CD4-positive, alpha-beta memory T cell (primary cell): Measurements from ENCODE around the gene DNM2. TPM values are rescaled to one million over a fixed set of nuclear protein-coding genes. Genes with fewer than 3 reads are reported as not detected.

Source experiments
- CTCF ChIA-PET: fragments of 350-600 bp; sonication (Branson Sonifier 250); formaldehyde crosslinking; loops from one replicate; lab custom pipeline; 2021; ENCODE audit warnings: inconsistent platforms; ENCODE audit not compliant: partially characterized antibody; lab: Charles Lee
- POLR2A ChIA-PET: fragments of 350-600 bp; sonication (Branson Sonifier 250); formaldehyde crosslinking; loops from one replicate; lab custom pipeline; 2021; ENCODE audit not compliant: partially characterized antibody; lab: Charles Lee
- DNase-seq, 5 donors: peaks; one replicate each; pipeline versions ENCODE4 v3.0.0 to v3.0.0-alpha.2; 2020 to 2022; ENCODE audit warnings: mixed read lengths in 1 of 5
- H3K27ac ChIP-seq: one replicate; pipeline ENCODE4 v1.7.0; 2013; ENCODE audit warnings: low read depth, low read length
- H3K27me3 ChIP-seq: 2 replicates; pipeline ENCODE4 v1.7.0; 2013; ENCODE audit warnings: mild to moderate bottlenecking, low read length, moderate library complexity; ENCODE audit not compliant: insufficient read depth
- H3K36me3 ChIP-seq: 2 replicates; pipeline ENCODE4 v1.7.0; 2013; ENCODE audit warnings: mild to moderate bottlenecking, low read length, moderate library complexity; ENCODE audit not compliant: insufficient read depth
- H3K4me1 ChIP-seq: 2 replicates; pipeline ENCODE4 v1.7.0; 2013; ENCODE audit warnings: mild to moderate bottlenecking, low read length, moderate library complexity; ENCODE audit not compliant: insufficient read depth
- H3K4me3 ChIP-seq, 2 donors: one replicate each; pipeline ENCODE4 v1.7.0; 2013; ENCODE audit warnings: low read length in 2 of 2, mild to moderate bottlenecking in 1 of 2
- H3K9me3 ChIP-seq, 2 donors: one replicate each; pipeline ENCODE4 v1.7.0; 2013; ENCODE audit warnings: low read length in 2 of 2, control low read depth in 1 of 2; ENCODE audit not compliant: control insufficient read depth in 1 of 2
- H3K27ac Mint-ChIP-seq, 7 donors: one replicate each; pipeline ENCODE4 v1.8.0; 2020 to 2021; ENCODE audit warnings: mixed read lengths in 7 of 7, mild to moderate bottlenecking in 6 of 7, inconsistent platforms in 3 of 7, moderate library complexity in 3 of 7
- H3K27me3 Mint-ChIP-seq, 2 donors: one replicate each; pipeline ENCODE4 v1.8.0; 2020 to 2021; ENCODE audit warnings: mixed read lengths in 2 of 2
- H3K36me3 Mint-ChIP-seq, 2 donors: one replicate each; pipeline ENCODE4 v1.8.0; 2020 to 2021; ENCODE audit warnings: mixed read lengths in 2 of 2, inconsistent platforms in 1 of 2, mild to moderate bottlenecking in 1 of 2
- H3K4me1 Mint-ChIP-seq, 4 donors: one replicate each; pipeline ENCODE4 v1.8.0; 2020 to 2021; ENCODE audit warnings: mixed read lengths in 4 of 4, mild to moderate bottlenecking in 1 of 4
- H3K4me3 Mint-ChIP-seq, 8 donors: one replicate each; pipeline ENCODE4 v1.8.0; 2020 to 2021; ENCODE audit warnings: mixed read lengths in 8 of 8, mild to moderate bottlenecking in 7 of 8, moderate library complexity in 6 of 8, inconsistent platforms in 3 of 8
- H3K9me3 Mint-ChIP-seq, 8 donors: one replicate each; pipeline ENCODE4 v1.8.0; 2020 to 2021; ENCODE audit warnings: mixed read lengths in 8 of 8, mild to moderate bottlenecking in 5 of 8, inconsistent platforms in 3 of 8, moderate library complexity in 1 of 8
- intact Hi-C: fragments of 100-400 bp; cut with micrococcal nuclease; formaldehyde crosslinking; loops from one replicate; pipeline ENCODE4 v1.15.1; 2023
- polyA plus RNA-seq, 2 donors: library from polyadenylated mRNA; unstranded; fragments of 300-500 nt; fragmentation: Illumina TruSeq; gene quantifications; one replicate each; pipeline ENCODE4 v1.2.3, GENCODE V29; 2021
- total RNA-seq, 2 experiments: library from RNA; stranded (reverse); gene quantifications; one replicate each; pipeline ENCODE4 v1.2.3, GENCODE V29; 2021

The DNM2 gene
- total and polyA plus RNA-seq, 4 experiments from 2014 or later: 46.3 to 272 (median 174) TPM

DNA sequence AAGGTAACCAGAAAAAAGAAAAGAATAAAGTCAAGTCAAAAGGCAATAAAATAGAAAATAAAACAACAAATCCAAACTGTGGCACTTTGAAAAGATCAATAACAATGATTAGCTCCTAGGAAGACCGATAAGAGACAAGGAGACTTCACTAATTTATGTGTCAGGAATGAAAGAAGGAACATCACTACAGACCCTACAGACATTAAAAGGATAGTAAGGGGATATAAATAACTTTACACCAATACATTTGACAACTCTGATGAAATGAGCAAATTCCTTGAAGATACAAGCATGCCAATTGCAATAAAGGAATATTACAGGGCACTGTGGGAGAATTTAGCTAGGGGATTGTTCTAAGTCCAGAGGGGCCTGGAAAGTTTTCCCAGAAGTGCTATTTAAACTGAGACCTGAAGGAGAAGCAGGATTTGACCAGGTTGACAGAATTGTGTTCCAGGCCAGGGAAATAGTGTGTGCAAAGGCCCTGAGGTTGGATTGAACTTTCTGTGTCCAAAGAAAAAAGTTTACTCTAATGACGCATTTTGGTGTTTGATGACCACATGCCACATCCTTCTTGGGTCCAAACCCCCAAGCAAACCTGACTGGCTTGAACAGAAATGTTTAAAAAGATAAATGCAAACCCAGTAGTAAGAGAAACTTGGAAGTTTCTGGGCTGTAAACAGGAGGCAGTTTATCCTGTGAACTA is 128.8 kb downstream of the DNM2 start:
- peaks cover 0 to 5% of the 10 kb centered on the region in 2 donors for H3K9me3 ChIP-seq
- H3K4me1 ChIP-seq: no peaks in the 10 kb centered on the region
- Mint-ChIP-seq H3K4me3 (no peak overlapping the region), H3K27ac (no peak overlapping the region), H3K9me3 (peaks cover 2 to 20% (median 10%) of the 10 kb centered on the region in 8 donors), H3K4me1 (peaks cover 0 to 4% (median 2%) of the 10 kb centered on the region in 4 donors), H3K36me3 (peaks cover 0 to 5% of the 10 kb centered on the region in 2 donors), H3K27me3 (peaks cover 0 to 2% of the 10 kb centered on the region in 2 donors)
- no peaks in the 10 kb centered on the region for H3K27me3 ChIP-seq
- intact Hi-C loops: no loop called here
- no peak overlapping the region for H3K4me3 ChIP-seq
- no peak for DNase-seq
- H3K27ac ChIP-seq: no peak overlapping the region
- CTCF ChIA-PET: interaction anchor here (0.8 to 3.2 kb wide), 5 partner anchors 10 to 130 kb away, joined by 3 to 17 read pairs (median 5); partner anchors contain the start of genes DNM2 and TMED1
- POLR2A ChIA-PET: interaction anchor here (0.6 kb wide), 1 partner anchor 11 kb away, joined by 3 read pairs; the partner anchor contains the start of gene TMED1
- no peaks in the 10 kb centered on the region for H3K36me3 ChIP-seq

DNA sequence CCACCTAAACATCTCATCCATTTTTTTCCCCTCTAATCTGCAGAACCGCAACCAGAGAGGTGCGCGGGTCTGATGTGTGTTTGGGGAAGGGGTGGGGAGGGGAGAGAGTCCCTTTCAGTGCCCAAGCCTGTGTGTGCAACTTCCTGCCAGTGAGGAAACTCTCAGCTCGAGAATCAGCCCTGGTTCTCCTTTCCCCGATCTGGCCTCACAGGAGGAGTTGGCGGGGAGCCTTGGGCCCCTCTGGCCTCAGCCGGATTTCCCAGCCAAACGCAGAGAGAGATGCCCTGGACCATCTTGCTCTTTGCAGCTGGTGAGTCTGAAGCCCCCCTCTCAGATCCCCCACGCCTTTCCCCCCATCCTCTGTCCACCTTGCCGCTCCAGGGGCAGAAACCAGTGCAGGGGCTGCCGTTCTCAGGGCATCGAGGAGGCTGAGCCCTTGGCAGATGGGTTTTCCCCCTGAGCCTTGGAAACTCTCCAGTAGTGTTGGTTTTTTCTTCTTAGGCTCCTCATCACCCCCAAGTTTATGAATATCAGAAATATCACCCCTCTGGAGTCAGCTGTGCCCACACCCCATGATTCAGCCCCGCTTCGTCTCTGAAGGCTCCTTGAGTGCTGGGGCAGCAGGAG is 130.5 kb downstream of the DNM2 start, which contains the start of gene C19orf38:
Gene C19orf38 (plus strand): TSS at position 186 of the 627 bp plus-strand sequence. CDS start 94 bp downstream, at position 280.
- peaks cover 0 to 5% of the 10 kb centered on the region in 2 donors for H3K36me3 Mint-ChIP-seq
- Histone ChIP-seq H3K4me3 (no peak within 1 kb of the TSS), H3K27me3 (no peaks in the 10 kb centered on the region), H3K9me3 (peaks cover 0 to 5% of the 10 kb centered on the region in 2 donors), H3K36me3 (no peaks in the 10 kb centered on the region), H3K27ac (no peak within 1 kb of the TSS), H3K4me1 (no peaks in the 10 kb centered on the region)
- no peak for DNase-seq
- H3K27ac Mint-ChIP-seq: peak within 1 kb of the TSS in 1 of 7 donors; percentile 68
- H3K4me3 Mint-ChIP-seq: peak within 1 kb of the TSS in 3 of 8 donors; percentile 26 to 46 (median 41)
- peaks cover 0 to 2% of the 10 kb centered on the region in 2 donors for H3K27me3 Mint-ChIP-seq
- POLR2A ChIA-PET: no interaction called here
- CTCF ChIA-PET: no interaction called here
- peaks cover 0 to 4% (median 2%) of the 10 kb centered on the region in 4 donors for H3K4me1 Mint-ChIP-seq
- H3K9me3 Mint-ChIP-seq: peaks cover 2 to 18% (median 10%) of the 10 kb centered on the region in 8 donors
- intact Hi-C loops: no loop called here

DNA sequence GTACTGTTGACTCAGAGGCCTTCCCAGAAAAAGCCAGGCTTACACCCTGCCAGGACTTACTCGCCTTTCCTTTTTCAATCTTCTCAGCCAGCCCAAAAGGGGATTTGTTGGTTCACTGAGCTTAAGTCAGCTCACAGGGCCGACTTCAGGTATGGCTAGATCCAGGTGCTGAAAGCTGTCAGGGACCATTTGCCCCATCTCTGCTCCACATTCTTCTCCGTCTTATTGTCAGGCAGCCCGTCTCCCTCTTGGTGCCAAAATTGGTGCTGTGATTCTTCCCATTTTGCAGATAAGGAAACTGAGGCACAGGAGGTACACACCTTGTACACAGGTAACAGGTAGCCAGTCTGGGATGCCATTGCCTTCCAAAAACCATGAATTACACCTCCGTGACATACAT is 132.8 kb downstream of the DNM2 start:
- no peaks in the 10 kb centered on the region for H3K27me3 ChIP-seq

DNA sequence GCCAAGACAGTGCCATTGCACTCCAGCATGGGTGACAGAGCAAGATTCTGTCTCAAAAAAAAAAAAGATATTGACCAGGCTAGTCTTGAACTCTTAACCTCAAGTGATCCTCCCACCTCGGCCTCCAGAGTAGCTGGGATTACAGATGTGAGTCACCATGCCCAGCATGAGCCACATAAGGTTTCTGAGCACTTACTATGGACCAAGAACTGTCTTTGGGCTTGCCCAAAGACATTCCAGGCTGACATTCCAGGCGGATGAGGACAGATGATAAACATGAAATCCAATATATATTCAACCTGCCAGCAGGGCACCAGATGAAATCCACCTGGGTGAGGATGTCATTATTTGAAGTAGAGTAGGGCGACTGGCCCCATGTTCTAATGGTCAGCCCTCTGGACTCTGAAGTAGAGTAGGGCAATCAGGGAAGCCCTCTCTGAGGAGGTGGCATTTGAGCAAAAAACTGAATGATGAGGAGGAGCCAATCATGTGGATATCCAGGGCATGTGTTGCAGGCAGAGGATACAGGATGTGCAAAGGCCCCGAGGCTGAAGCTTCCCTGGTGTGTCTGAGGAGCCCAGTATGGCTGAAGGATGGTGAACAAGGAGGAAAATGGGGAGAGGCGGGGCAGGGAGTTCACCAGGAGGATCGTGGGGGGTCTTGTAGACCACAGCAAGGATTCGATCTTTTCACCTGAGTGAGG is 134.4 kb downstream of the DNM2 start:
- no peaks in the 10 kb centered on the region for H3K4me1 ChIP-seq
- no peaks in the 10 kb centered on the region for H3K27me3 ChIP-seq
- no peak overlapping the region for H3K4me3 Mint-ChIP-seq
- POLR2A ChIA-PET: no interaction called here
- CTCF ChIA-PET: interaction anchor here (1.5 to 5.8 kb wide), 2 partner anchors 12 to 135 kb away, joined by 3 to 45 read pairs; partner anchors contain the start of gene DNM2
- H3K9me3 ChIP-seq: no peaks in the 10 kb centered on the region
- H3K27me3 Mint-ChIP-seq: peaks cover 0 to 2% of the 10 kb centered on the region in 2 donors
- peaks cover 0 to 4% (median 1%) of the 10 kb centered on the region in 4 donors for H3K4me1 Mint-ChIP-seq
- H3K27ac ChIP-seq: no peak overlapping the region
- H3K9me3 Mint-ChIP-seq: peaks cover 0 to 2% (median 0%) of the 10 kb centered on the region in 8 donors
- H3K4me3 ChIP-seq: no peak overlapping the region
- no peaks in the 10 kb centered on the region for H3K36me3 Mint-ChIP-seq
- no peak overlapping the region for H3K27ac Mint-ChIP-seq
- no peaks in the 10 kb centered on the region for H3K36me3 ChIP-seq
- no peak for DNase-seq
- intact Hi-C loops: no loop called here

More for the DNA sequence above, 132.8 kb downstream of the DNM2 start:
- Histone ChIP-seq H3K4me3 (no peak overlapping the region), H3K27ac (no peak overlapping the region), H3K9me3 (peaks cover 0 to 5% of the 10 kb centered on the region in 2 donors), H3K4me1 (no peaks in the 10 kb centered on the region), H3K36me3 (no peaks in the 10 kb centered on the region)
- no peak for DNase-seq
- intact Hi-C loops: no loop called here
- no peak overlapping the region for H3K27ac Mint-ChIP-seq
- peaks cover 0 to 4% (median 2%) of the 10 kb centered on the region in 4 donors for H3K4me1 Mint-ChIP-seq
- peaks cover 2 to 12% (median 8%) of the 10 kb centered on the region in 8 donors for H3K9me3 Mint-ChIP-seq
- ChIA-PET CTCF (interaction anchor here (5.8 kb wide), 1 partner anchor 14 kb away, joined by 45 read pairs; no protein-coding TSS in a partner anchor), POLR2A (no interaction called here)
- H3K4me3 Mint-ChIP-seq: no peak overlapping the region
- H3K36me3 Mint-ChIP-seq: peaks cover 0 to 5% of the 10 kb centered on the region in 2 donors
- peaks cover 0 to 2% of the 10 kb centered on the region in 2 donors for H3K27me3 Mint-ChIP-seq

DNA sequence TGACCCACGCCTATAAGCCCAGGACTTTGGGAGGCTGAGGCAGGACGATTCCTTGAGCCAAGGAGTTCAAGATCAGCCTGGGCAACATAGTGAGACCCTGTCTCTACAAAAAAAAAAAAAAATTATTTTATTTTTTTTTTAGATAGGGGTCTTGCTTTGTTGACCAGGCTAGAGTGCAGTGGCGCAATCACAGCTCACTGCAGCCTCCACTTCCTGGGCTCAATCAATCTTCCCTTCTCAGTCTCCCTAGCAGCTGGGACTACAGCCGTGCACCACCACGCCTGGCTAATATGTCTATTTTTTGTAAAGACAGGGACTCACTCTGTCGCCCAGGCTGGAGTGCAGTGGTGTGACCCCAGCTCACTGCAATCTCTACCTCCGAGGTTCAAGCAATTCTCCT is 135.1 kb downstream of the DNM2 start:
- peaks cover 0 to 4% (median 1%) of the 10 kb centered on the region in 4 donors for H3K4me1 Mint-ChIP-seq
- Histone ChIP-seq H3K4me1 (no peaks in the 10 kb centered on the region), H3K9me3 (no peaks in the 10 kb centered on the region), H3K27ac (no peak overlapping the region), H3K36me3 (no peaks in the 10 kb centered on the region), H3K4me3 (no peak overlapping the region), H3K27me3 (no peaks in the 10 kb centered on the region)
- peaks cover 0 to 2% of the 10 kb centered on the region in 2 donors for H3K27me3 Mint-ChIP-seq
- ChIA-PET POLR2A (no interaction called here), CTCF (interaction anchor here (1.5 to 5.8 kb wide), 2 partner anchors 12 to 136 kb away, joined by 3 to 45 read pairs; partner anchors contain the start of gene DNM2)
- H3K36me3 Mint-ChIP-seq: no peaks in the 10 kb centered on the region
- no peak for DNase-seq
- intact Hi-C loops: no loop called here
- H3K27ac Mint-ChIP-seq: no peak overlapping the region
- H3K4me3 Mint-ChIP-seq: no peak overlapping the region
- no peaks in the 10 kb centered on the region for H3K9me3 Mint-ChIP-seq

DNA sequence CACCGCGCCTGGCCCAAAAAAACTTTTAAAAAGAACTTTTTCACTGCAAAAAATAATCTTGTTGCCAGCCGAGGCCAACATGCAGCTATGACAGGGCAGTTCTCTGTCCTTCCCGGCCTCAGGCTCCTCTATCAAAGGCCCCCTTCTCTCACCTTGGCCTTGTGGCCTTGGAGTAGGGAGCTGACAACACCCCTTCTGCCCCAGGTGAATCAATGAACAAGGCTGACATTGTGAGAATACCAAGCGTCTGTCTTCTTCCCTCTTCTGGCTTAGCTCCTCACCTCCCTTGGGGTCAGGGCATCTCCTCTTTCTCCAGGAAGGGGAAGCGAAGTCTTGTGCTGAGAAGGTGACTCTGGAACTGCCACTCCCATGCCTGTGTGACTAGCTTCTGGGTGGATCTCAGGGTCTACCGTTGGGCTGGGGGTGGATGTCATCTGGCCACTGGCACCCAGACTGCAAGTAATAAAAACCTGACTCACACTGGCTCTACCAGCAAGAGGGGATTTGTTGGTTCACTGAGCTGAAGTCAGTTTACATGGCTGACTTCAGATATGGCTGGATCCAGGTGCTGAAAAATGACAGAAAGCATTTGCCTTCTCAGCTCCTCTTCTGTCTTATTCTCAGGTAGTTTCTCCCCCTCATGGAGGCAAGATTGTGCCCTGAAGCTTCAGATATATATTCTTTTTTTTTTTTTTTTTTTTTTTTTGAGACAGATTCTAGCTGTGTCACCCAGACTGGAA is 136.6 kb downstream of the DNM2 start:
- H3K4me1 Mint-ChIP-seq: no peaks in the 10 kb centered on the region

More for the DNA sequence above, 136.6 kb downstream of the DNM2 start:
- no peak overlapping the region for H3K4me3 Mint-ChIP-seq
- no peaks in the 10 kb centered on the region for H3K4me1 ChIP-seq
- no peak for DNase-seq
- no peaks in the 10 kb centered on the region for H3K36me3 ChIP-seq
- H3K27me3 ChIP-seq: no peaks in the 10 kb centered on the region
- H3K4me3 ChIP-seq: no peak overlapping the region
- no peaks in the 10 kb centered on the region for H3K9me3 ChIP-seq
- no peaks in the 10 kb centered on the region for H3K9me3 Mint-ChIP-seq
- no peak overlapping the region for H3K27ac Mint-ChIP-seq
- no peaks in the 10 kb centered on the region for H3K27me3 Mint-ChIP-seq
- H3K36me3 Mint-ChIP-seq: no peaks in the 10 kb centered on the region
- ChIA-PET CTCF (interaction anchor here (0.7 to 5.8 kb wide), 6 partner anchors 10 to 31 kb away, joined by 3 to 45 read pairs (median 4); partner anchors contain the start of gene TMED1), POLR2A (interaction anchor here (1.2 kb wide), 2 partner anchors 95 to 137 kb away, joined by 3 to 5 read pairs; partner anchors contain the start of gene DNM2)
- intact Hi-C loops: no loop called here
- no peak overlapping the region for H3K27ac ChIP-seq
